ENCODE data around the gene GSC2.

GSC2 gene

DNA sequence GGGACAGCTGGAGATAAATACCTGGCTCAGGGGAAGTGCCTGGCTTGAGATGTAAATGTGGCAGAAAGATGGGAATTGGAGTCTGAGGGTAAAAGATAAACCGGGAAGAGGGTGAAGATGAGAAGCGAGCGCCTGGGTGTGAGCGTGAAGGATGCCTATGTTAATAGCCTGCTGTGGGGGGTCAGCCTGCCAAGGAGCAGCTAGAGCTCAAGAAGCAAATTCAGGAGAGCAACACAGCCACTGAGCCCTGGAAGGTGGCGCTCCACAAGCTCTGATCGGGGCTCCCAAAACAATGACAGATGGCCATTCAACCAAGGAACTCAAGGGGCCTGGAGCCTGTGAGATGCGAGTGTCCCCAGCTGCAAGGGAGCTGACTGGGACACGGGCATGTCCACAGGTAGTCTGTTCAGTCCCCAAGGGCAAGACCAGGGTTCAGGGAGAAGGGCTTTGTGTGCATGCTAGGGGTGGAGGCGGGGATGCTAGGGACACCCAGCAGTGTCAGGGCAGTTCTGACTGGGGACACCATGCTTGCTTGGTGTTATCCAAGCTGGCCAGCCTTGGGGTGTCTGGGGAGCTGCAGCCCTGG, 2.8 kb downstream of the GSC2 start:
- TF ChIP-seq, protein P1, sequence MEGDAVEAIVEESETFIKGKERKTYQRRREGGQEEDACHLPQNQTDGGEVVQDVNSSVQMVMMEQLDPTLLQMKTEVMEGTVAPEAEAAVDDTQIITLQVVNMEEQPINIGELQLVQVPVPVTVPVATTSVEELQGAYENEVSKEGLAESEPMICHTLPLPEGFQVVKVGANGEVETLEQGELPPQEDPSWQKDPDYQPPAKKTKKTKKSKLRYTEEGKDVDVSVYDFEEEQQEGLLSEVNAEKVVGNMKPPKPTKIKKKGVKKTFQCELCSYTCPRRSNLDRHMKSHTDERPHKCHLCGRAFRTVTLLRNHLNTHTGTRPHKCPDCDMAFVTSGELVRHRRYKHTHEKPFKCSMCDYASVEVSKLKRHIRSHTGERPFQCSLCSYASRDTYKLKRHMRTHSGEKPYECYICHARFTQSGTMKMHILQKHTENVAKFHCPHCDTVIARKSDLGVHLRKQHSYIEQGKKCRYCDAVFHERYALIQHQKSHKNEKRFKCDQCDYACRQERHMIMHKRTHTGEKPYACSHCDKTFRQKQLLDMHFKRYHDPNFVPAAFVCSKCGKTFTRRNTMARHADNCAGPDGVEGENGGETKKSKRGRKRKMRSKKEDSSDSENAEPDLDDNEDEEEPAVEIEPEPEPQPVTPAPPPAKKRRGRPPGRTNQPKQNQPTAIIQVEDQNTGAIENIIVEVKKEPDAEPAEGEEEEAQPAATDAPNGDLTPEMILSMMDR (IDR thresholded peaks at IDR 0.05; ENCODE audit: borderline replicate concordance, control extremely low read depth, extremely low read depth, insufficient read depth, missing control alignments), result no peak
- DNase-seq (ENCODE audit: low spot score), result no peak
- in situ Hi-C loops (cut with MboI; ENCODE audit: low sequenced_read_pairs, unreplicated experiment), result no loop called here

DNA sequence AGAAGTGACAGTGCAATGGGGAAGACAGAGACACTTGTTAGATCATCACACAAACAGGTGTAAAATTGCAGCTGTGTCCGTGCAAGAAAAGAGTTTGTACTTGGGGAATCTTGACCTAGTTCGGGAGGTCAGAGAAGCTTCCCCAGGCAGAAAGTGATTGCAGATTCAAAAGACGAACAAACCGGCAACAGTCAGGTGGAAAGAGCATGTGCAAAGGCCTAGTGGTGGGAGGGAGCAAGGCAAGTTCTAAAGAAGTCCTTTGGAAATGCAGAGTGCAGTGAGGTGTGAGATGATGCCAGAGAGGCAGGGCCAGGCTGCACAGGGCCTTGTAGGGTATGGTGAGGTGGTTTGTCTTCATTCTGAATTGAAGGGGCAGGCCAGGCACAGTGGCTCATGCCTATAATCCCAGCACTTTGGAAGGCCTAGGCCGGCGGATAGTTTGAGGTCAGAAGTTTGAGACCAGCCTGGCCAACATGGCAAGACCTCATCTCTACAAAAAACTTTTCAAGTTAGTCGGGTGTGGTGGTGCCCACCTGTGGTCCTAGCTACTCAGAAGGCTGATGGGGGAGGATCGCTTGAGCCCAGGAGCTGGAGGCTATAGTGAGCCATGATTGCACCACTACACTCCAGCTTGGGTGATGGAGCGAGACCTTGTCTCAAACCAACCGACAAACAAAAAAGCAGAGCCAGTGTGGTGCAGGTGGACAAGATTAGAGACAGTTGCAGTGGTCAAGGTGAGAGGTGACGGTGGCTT, 3.7 kb downstream of the GSC2 start:
- TF ChIP-seq, protein P1 (IDR thresholded peaks at IDR 0.05; ENCODE audit: borderline replicate concordance, control extremely low read depth, extremely low read depth, insufficient read depth, missing control alignments), result no peak
- no peak for DNase-seq (ENCODE audit: low spot score)
- in situ Hi-C loops (cut with MboI; ENCODE audit: low sequenced_read_pairs, unreplicated experiment), result no loop called here

DNA sequence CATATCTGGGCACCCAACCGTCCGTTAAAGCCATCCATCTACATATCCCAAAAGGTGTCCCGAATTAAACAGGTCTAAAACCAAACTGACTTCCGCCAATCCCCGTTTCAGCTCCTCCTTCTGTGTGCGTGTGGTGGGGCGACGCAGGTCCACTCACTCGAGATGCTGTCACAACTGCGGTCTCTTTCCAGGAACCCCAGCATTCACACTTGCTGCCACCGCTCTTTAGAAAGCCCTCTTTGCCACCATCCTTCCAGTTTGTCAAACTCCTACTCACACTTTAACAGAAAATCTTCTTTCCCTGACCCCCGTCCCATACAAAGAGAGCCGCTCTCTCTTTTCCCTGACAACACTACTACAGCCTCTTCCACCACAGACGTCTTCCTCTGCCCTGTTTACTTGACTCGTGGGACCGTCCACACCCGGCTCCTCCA, 6.1 kb downstream of the GSC2 start:
- in situ Hi-C loops (cut with MboI; ENCODE audit: low sequenced_read_pairs, unreplicated experiment), result no loop called here
- TF ChIP-seq, protein P1 (IDR thresholded peaks at IDR 0.05; ENCODE audit: borderline replicate concordance, control extremely low read depth, extremely low read depth, insufficient read depth, missing control alignments), result no peak
- DNase-seq (ENCODE audit: low spot score), result no peak

DNA sequence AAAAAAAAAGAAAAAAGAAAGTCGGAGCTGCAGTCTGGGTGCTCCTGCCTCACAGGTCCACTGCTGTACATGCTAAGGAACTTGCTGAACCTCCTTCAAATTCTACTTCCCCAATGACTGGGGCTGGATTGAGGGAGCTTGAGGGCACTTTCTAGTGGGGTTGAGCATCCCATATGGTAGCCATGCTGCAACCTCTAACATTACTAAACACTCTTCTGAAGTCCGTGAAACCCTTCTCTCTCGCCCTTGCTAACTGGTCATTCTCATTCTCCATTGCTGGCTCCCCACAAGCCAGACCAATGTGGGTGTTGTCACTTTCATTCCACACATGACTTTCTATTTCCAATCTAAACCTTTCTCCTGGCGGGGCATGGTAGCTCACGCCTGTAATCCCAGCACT, 6.9 kb downstream of the GSC2 start:
- in situ Hi-C loops (cut with MboI; ENCODE audit: low sequenced_read_pairs, unreplicated experiment), result no loop called here
- no peak for DNase-seq (ENCODE audit: low spot score)
- TF ChIP-seq, protein P1 (IDR thresholded peaks at IDR 0.05; ENCODE audit: borderline replicate concordance, control extremely low read depth, extremely low read depth, insufficient read depth, missing control alignments), result no peak

DNA sequence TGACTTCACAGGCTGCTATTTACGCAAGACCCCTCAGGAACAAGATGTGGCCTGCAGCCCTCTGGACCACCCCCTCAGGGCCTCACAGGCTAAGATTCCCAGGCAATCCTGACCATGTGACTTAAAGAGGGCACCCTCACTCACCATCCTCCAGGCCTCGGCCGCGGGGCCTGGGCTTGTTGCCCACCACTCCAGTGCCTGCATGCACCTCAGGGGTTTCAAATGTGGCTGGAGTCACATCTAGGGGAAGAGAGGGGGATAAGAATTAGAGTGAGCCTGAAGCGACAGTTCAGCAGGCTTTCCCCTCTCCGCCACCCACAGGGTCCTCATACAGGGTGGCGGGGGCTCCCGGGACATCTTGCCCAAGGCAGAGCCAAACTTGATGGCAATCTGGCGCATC, 7.7 kb downstream of the GSC2 start:
- in situ Hi-C loops (cut with MboI; ENCODE audit: low sequenced_read_pairs, unreplicated experiment), result no loop called here

DNA sequence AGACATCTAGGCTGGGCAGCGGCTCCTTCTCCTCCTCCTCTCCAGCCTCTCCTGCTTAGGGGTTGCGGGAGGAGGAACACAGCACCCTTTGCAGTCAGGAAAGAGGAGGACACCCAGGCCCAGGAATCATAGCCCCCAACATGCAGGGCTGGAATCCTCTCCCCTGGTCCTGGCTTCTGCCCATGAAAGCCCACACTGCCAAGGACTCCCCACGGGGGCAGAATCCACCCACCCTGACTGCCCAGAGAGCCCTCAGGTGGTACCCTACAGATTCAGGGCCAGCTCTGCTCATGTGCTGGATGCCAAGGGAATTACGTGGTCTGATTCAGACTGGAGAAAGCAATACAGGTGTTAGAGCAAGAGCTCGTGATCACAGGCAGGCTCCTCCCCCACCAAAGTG, 10.1 kb downstream of the GSC2 start:
- TF ChIP-seq, protein P1 (IDR thresholded peaks at IDR 0.05; ENCODE audit: borderline replicate concordance, control extremely low read depth, extremely low read depth, insufficient read depth, missing control alignments), result no peak
- in situ Hi-C loops (cut with MboI; ENCODE audit: low sequenced_read_pairs, unreplicated experiment), result no loop called here
- DNase-seq (ENCODE audit: low spot score), result no peak

More for the DNA sequence above, 7.7 kb downstream of the GSC2 start:
- TF ChIP-seq, protein P1 (IDR thresholded peaks at IDR 0.05; ENCODE audit: borderline replicate concordance, control extremely low read depth, extremely low read depth, insufficient read depth, missing control alignments), result no peak
- no peak for DNase-seq (ENCODE audit: low spot score)
